ENCODE measurements around the gene SF3B2. TPM values are rescaled to one million over a fixed set of nuclear protein-coding genes. Genes with fewer than 3 reads are reported as not detected.

SF3B2 gene
- total RNA-seq, 1 experiment from 2014 or later, result 300 TPM

GRCh38 chr11:66082946-66083698, 31.0 kb downstream of the SF3B2 start:
- no peaks in the 10 kb centered on the region for H3K9me3 ChIP-seq (ENCODE audit: control insufficient read depth in 1 of 2, insufficient read depth in 1 of 2, low read depth in 1 of 2, low read length in 2 of 2)
- no peak overlapping the region for H3K9ac ChIP-seq (ENCODE audit: low read length)
- H2AFZ ChIP-seq (ENCODE audit: low read depth, low read length, poor library complexity, severe bottlenecking), result no peak overlapping the region
- H3K79me2 ChIP-seq (ENCODE audit: insufficient read depth, low read length), result peaks cover 36% of the 10 kb centered on the region
- ChIA-PET POLR2A (no interaction called here), CTCF (no interaction called here), RAD21 (ENCODE audit: low non-redundant PET in 1 of 2, low total read pairs in 2 of 2, uncharacterized antibody in 2 of 2, unreplicated experiment in 2 of 2) (no interaction called here)
- H3K27me3 ChIP-seq (ENCODE audit: insufficient read depth, low read length), result no peaks in the 10 kb centered on the region
- no peaks in the 10 kb centered on the region for H3K36me3 ChIP-seq (ENCODE audit: control insufficient read depth in 1 of 2, insufficient read depth in 2 of 2, low read length in 2 of 2)
- H3K4me2 ChIP-seq (ENCODE audit: low read length), result no peak overlapping the region
- BruUV-seq (replicated peaks), result no TSS peak
- no peaks in the 10 kb centered on the region for H4K20me1 ChIP-seq (ENCODE audit: insufficient read depth)
- no peak overlapping the region for H3K4me3 ChIP-seq (replicated peaks in 1 of 2; ENCODE audit: low read depth in 1 of 2, low read length in 2 of 2)
- no peak for DNase-seq (ENCODE audit: low read depth, low spot score)
- intact Hi-C loops (cut with micrococcal nuclease), result no loop called here
- H3K9me2 ChIP-seq (ENCODE audit: insufficient read depth), result no peaks in the 10 kb centered on the region
- ATAC-seq, result no peak
- H3K4me1 ChIP-seq (ENCODE audit: control insufficient read depth in 1 of 2, insufficient read depth in 2 of 2, low read length in 2 of 2), result peaks cover 46% of the 10 kb centered on the region in 2 experiments
- no peak overlapping the region for H3K27ac ChIP-seq (ENCODE audit: low read depth, low read length)
- TF ChIP-seq TCF7L2 (IDR thresholded peaks at IDR 0.05; ENCODE audit: borderline replicate concordance, extremely low read depth, insufficient read depth, insufficient read length), result no peak
- no peak for TF ChIP-seq EZH2 (IDR thresholded peaks at IDR 0.05)
- TF ChIP-seq SIN3A (IDR thresholded peaks at IDR 0.05; ENCODE audit: low read depth), result no peak
- no peak for TF ChIP-seq RAD21 (IDR thresholded peaks at IDR 0.05; ENCODE audit: low read depth)
- no peak for TF ChIP-seq REST (IDR thresholded peaks at IDR 0.05; ENCODE audit: low read depth)
- no peak for TF ChIP-seq ZBTB33 (IDR thresholded peaks at IDR 0.05; ENCODE audit: extremely low read depth, insufficient replicate concordance, low read length)
- no peak for TF ChIP-seq ELF1 (IDR thresholded peaks at IDR 0.05; ENCODE audit: borderline replicate concordance, low read depth)
- TF ChIP-seq CBX3 (IDR thresholded peaks at IDR 0.05; ENCODE audit: low read depth), result no peak
- no peak for TF ChIP-seq CTCF (IDR thresholded peaks at IDR 0.05 in 2 of 3, conservative IDR thresholded peaks at IDR 0.05 in 1 of 3; ENCODE audit: borderline replicate concordance in 1 of 3, insufficient read depth in 1 of 3, low read depth in 2 of 3, low read length in 2 of 3)
- no peak for TF ChIP-seq CEBPB (IDR thresholded peaks at IDR 0.05; ENCODE audit: low read depth)
